DMS79 (cell line): Measurements from ENCODE around the gene NDUFA5.
"Not testable (repeated sequence)": the region's sequence is repeated elsewhere in the genome, so short reads cannot be mapped to it uniquely, and the experiment has no call there.

Experiments
- DNase-seq: peaks from one replicate; lab custom pipeline; 2025; lab: John Stamatoyannopoulos, UW

Gene NDUFA5

DNA sequence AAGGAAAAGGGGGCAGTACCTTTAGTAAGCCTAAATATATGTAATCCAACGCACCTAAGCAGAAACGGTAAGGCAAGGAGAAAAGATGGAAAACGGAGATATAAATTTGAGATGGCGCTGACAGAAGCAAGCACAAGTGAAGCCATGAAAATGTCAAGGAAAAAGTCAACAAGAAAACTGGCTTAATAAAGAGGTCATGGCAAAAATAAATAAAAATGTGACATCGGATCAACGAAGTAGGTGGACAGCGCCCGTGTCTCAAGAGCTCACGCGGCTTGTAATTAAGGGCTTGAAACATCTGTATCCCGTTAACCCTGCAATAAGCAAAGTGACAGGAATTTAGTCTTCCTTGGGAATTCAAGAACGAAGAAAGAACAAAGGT, 611 bp downstream of the NDUFA5 start:
- DNase-seq = peak; percentile 13

DNA sequence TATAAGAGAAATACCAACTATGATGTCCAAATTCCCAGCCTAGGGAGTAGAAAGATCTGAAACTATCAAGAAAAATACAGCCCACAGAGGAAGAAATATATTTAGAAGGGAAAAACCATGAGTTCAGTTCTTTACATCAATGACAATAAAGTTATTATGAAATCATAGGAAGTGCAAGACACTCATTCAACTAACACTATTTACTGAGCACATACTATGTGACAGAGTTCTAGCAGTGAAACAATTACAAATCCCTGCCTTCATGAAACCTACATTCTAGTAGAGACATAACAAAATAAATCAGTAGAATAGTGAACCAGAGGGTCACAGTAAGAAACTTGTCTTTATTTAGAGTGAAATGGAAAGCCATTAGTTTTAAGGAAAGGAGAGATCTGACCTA, 2.1 kb downstream of the NDUFA5 start:
- DNase-seq = no peak

DNA sequence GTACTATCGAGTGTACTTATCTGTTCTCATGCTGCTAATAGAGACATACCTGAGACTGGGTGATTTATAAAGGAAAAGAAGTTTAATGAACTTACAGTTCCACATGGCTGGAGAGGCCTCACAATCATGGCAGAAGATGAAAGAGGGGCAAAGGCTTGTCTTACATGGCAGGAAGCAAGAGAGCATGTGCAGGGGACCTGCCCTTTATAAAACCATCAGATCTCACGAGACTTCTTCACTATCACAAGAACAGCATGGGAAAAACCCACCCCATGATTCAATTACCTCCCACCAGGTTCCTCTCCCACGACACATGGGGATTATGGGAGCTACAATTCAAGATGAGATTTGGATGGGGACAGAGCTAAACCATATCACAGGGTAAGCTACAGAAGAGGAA, 4.5 kb downstream of the NDUFA5 start:
- DNase-seq = no peak

DNA sequence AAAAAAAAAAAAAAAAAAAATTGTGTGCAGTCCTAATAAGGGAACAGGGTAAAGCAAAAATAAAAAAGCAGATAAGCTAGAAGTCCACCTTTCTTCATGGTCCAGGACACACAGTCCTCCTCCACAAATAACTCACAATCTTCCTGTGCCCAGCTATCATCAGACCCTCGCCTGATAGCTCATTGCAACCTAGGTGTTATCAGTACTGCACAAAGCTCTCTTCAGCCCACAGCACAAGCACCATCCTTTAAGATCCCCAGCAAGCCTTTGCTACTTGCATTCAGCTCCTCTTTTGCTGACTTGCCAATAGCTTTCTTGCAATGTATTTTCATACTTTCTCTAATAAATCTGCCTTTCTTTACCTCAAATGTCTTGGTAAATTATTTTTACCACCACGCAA, 5.0 kb downstream of the NDUFA5 start:
- DNase-seq = no peak

DNA sequence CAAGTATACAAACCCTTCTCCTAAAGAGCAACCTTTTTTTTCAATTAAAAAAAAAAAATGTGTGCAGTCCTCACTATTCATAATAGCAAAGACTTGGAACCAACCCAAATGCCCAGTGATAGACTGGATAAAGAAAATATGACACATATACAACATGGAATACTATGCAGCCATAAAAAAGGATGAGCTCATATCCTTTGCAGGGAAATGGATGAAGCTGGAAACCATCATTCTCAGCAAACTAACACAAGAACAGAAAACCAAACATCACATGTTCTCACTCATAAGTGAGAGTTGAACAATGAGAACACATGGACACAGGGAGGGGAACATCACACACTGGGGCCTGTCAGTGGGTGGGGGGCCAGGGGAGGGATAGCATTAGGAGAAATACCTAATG, 5.5 kb downstream of the NDUFA5 start:
- not testable (repeated sequence) for DNase-seq

DNA sequence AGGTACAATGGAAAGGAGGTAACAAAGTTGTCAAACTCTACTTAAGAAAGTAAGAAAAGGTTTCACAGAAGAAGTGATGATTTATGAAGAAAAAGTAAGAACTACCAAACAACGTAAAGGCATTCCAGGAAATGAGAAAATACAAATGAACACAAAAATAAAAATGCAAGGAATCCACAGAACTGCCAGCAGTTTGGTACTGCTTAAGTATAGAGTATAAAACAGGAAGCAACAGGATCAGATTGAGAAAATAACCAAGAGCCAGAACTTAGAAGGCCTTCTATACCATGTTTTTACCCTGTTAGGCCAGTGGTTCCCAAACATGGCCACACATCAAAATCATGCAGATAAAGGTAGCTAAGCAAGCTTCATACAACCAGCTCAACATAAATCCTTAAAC, 9.2 kb downstream of the NDUFA5 start:
- DNase-seq = no peak

DNA sequence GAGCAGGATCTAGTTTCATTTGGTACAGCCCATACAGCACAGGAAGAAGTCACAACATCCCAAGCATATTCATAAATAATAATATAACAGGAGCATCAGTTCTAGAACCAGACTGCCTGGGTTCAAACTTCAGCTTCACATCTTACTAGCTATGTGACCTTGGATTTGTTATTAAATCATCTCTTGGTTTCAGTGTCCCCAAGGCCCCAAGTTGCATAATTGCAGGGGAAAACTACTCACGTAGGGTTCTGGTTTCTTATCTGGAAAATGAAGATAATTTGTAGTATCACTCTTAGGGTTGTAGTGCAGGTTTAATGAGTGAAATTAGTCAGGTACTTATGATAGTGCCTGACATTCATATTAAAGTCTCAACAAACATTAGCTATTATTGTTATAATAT, 17.7 kb downstream of the NDUFA5 start:
- no peak for DNase-seq

DNA sequence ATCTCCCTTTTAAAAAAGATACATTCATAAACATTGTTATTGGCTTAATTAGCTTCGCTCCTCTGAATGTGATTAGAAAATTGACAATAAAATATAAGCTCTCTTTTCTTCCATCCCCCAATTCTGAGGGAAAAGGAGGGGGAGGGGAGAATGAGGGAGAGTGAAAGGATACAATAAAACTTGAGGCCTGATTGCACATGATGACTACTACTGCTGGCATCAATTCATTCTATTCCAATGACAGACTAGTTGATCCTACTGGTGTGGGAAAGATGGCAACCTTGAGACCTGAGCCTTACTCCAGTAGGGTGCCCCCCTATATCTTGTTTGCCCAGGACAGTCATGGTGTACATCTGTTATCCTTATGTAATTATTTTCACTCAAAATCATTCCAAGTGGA, 18.7 kb downstream of the NDUFA5 start:
- DNase-seq = no peak

DNA sequence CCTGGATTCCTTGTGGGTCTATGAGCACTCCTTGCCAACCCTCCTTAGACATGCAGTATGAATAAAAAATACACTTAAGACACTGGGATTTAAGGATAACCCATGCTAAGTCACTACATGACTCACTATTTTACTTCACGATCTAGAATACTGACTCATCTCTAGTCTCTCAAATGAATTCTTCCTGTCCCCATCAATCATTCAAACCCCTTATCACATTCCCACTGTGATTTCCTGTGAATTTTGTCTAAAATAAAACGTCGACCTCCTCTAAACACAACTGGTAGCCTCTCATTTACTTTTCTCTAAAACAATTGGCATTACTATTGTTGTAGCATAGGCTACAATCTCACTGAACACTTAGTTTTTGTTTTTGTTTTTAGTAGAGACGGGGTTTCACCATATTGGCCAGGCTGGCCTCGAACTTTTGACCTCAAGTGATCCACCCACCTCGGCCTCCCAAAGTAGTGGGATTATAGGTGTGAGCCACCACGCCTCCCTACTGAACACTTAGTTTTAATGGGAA, 19.4 kb downstream of the NDUFA5 start:
- no peak for DNase-seq

DNA sequence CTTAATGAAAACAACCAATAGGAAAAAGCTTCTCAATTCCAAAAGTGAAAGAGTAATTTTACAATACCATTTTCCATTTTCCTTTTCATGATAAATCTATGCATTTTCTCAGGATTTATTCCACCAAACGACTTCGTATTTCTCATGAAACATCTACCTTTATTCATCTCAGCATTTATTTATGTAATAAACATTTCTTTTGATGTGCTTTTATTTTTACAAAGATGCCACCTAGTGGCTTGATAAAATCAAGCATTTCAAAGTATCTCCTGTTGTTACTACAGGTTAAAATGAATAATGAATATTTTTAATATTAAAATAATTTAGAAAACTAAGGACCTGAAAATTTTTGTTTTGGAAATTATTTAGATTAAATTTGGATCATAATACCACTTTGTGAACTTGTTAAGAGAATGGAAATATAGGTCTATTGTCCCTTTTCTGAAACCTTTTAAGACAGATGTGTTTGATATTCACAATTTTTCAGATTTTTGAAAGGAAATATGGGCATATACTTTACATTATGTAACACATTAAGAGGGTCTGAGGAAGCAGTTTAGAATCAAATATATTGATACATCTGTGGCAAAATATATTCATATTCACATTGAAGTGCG, 20.5 kb downstream of the NDUFA5 start:
- DNase-seq = peak; percentile 2

DNA sequence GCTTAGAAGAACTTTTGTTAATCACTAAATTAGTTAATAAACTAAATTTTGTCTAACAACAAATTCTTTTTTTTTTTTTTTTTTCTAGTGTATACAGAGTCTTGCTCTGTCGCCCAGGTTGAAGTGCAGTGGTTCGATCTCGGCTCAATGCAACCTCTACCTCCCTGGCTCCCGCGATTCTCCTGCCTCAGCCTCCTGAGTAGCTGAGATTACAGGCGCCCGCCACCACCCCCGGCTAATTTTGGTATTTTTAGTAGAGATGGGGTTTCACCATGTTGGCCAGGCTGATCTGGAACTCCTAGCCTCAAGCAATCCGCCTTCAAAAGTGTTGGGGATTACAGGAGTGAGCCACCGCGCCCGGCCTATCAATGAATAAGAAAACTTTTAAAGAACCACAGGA, 22.1 kb downstream of the NDUFA5 start:
- DNase-seq = no peak

DNA sequence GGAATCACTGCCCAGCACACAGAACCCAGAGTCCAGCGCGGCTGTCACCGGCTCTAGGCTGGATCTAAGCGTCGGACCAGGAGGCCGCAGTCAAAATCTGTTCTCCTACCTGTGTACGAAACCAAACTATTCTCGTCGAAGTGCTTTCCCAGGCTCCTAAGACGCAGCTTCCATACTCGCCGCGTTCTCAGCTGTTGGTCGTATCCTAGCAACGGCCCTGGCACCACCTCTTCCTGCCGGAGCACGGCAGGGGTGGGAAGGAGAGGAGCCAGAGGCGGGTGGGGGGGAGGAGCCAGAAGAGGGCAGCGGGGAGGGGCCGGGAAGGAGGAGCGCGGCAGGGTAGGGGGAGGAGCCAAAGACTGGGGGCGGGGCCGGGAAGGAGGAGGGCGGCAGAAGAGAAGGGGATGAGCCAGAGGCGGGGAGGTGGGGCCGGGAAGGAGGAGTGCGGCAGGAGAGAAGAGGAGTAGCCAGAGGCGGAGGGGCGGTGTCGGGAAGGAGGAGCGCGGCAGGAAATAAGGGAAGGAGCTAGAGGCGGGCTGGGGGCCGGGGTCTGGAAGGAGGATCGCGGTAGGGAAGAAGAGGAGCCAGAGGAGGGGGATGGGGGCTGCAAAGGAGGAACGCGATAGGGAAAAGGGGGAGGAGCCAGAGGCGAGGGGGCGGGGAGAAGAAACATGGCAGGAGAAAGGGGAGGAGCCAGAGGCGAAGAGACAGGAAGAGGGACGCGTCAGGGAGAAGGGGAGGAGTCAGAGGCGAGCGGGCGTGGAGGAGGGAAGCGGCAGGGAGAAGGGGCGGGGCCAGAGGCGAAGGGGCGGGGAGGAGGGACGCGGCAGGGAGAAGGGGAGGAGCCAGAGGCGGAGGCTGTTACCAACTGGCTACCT, 23.0 kb downstream of the NDUFA5 start, which contains the start of gene IQUB:
Gene IQUB (minus strand): TSS at position 213 of the 878 bp plus-strand sequence. CDS start 22,255 bp downstream, outside the sequence.
- peak; percentile 89 for DNase-seq

DNA sequence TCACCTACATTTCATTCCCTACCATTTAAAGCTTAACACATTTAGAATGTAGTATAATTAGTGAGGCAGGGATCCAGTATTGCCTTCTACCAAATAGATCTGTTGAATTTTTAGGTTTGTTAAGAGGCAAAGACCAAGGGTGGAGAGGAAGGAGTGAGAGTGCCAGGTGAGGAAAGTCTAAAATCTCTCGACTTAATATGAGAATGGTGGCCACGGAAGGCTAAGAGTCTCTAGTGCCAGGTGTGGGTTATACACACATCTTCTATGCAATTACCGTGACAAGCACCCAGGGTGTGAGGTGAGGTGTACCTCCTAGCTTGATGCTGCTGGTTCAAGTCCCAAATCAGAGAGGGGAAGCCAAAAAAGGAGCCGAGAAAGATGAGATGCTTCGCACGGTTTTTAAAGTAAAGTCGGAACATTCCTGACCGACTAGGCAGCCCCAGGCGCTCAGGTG, 23.7 kb downstream of the NDUFA5 start:
- no peak for DNase-seq

DNA sequence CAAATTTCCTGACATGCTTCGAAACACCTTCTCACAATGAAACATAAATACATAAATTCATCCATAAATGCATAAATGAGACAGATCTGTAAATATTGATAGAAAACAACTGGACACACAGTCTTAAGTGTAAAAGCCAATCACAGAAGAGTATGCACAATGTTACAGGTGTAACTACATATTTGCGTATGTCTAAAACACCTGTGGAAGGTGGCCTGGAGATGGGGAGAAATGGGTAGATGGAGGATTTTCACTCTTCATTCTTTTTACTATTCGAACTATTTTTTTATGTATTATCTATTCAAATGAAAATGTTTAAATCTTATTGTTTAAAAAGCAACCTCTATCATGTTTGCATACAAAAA, 24.1 kb downstream of the NDUFA5 start:
- DNase-seq = no peak

DNA sequence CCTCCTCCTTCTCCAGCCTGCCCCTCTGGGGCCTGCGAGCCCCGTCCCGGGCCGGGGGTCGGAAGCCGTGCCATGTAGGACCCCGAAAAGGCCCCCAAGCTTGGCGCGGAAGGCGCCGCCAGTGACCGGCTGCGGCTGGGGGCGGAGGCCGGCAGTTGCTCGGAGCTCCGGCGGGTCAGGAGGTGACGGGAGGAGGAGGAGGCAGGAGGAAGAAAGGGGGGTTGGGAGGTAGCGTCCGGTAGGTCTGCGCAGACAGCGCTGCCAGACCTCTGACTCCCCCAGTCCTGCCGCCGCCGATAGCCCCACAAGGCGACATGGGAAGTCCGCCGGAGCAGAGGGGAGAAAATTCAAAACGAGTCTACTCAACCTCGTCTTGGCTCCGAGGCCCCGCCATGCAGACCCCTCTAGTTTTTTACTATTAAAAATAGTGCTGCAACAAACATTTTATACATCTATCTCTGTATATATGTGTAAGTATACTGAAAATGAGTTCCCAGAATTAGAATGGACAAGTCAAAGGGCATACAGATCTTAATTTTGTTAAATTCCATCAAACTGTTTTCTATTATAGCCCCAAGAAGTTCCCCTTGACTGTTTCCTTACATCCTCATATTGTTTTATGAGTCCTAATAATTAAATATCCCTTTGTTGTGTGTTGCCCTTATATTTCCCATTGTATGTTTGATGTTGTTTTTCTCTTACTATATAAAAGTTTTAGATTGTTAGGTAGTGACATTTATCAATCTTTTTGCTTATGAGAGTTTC, 24.6 kb downstream of the NDUFA5 start:
- DNase-seq = not testable (repeated sequence)

DNA sequence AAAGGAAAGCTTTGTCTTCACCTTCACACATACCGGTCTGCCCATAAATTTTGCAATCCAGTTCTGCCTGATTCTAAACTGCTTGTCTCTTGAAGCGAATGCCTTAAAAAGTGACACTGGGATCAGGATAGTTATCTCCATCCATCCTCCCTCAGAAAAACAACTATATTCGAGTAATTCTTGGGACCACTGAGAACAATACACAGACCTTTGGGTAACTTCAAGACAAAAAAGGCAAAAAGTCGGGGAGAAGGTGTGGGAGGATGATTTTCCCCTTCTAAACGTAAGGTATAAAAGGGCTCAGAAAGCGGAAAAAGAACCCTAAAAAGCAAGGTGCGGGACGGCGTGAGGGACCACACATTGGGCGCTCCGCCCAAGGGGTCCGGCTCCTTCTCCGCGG, 25.3 kb downstream of the NDUFA5 start:
- not testable (repeated sequence) for DNase-seq

DNA sequence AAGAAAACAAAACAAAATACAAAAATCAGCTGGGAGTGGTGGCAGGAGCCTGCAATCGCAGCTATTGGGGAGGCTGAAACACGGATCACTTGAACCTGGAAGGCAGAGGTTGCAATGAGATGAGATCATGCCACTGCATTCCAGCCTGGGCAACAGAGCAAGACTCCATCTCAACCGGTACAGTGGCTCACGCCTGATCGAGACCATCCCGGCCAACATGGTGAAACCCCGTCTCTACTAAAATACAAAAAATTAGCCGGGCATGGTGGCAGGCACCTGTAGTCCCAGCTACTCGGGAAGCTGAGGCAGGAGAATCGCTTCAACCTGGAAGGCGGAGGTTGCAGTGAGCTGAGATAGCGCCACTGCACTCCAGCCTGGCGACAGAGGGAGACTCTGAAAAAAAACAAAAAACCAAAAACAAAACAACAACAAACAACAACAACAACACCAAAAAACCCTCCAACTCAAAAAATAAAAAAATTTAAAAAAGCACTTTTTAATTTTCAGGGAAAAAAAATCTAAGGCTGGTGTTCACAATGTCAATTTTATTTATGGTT, 27.5 kb downstream of the NDUFA5 start:
- not testable (repeated sequence) for DNase-seq

DNA sequence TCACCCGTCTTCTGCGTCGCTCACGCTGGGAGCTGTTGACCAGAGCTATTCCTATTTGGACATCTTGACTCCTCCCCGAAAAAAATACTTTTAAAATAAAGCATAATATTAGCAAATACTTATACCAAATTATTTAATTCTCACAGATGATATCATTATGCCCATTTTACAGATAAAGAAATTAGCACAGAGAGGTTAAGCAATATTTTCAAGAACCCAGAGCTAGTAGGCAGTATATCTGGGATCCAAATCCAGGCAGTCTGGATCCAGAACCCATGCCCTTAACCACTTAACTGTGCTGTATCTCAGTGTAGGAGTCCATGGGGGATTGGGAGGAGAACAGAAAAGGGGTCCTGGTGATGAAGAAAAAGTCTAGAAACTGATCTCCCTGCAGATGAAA, 29.4 kb downstream of the NDUFA5 start:
- DNase-seq = no peak

DNA sequence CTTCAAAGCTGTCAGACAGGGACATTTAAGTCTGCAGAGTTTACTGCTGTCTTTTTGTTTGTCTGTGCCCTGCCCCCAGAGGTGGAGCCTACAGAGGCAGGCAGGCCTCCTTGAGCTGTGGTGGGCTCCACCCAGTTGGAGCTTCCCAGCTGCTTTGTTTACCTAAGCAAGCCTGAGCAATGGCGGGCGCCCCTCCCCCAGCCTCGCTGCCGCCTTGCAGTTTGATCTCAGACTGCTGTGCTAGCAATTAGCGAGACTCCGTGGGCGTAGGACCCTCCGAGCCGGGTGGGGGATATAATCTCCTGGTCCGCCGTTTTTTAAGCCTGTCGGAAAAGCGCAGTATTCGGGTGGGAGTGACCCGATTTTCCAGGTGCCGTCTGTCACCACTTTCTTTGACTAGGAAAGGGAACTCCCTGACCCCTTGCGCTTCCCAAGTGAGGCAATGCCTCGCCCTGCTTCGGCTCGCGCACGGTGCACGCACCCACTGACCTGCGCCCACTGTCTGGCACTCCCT, 29.8 kb downstream of the NDUFA5 start:
- not testable (repeated sequence) for DNase-seq

DNA sequence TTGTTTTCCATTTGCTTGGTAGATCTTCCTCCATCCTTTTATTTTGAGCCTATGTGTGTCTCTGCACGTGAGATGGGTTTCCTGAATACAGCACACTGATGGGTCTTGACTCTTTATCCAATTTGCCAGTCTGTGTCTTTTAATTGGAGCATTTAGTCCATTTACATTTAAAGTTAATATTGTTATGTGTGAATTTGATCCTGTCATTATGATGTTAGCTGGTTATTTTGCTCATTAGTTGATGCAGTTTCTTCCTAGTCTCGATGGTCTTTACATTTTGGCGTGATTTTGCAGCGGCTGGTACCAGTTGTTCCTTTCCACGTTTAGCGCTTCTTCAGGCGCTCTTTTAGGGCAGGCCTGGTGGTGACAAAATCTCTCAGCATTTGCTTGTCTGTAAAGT, 31.1 kb downstream of the NDUFA5 start:
- DNase-seq = not testable (repeated sequence)

DNA sequence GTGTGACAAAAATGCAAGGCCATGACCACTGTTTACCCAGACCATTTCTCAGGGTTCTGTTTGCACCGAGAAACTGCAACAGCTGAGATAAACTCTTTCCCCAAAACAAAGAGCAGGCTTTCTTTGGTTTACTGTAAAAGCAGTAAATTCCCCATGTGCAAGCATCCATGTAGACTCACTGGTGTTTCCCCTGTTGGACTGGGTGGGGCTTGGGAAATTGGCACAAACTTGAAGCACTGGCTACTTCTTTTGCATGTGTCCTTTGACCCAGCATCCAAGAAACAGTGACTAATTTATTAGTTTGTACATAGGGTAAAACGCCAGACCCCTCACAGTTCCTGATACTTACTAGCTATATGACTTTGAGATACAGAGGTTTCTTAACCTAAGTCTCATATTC, 35.6 kb downstream of the NDUFA5 start:
- no peak for DNase-seq

DNA sequence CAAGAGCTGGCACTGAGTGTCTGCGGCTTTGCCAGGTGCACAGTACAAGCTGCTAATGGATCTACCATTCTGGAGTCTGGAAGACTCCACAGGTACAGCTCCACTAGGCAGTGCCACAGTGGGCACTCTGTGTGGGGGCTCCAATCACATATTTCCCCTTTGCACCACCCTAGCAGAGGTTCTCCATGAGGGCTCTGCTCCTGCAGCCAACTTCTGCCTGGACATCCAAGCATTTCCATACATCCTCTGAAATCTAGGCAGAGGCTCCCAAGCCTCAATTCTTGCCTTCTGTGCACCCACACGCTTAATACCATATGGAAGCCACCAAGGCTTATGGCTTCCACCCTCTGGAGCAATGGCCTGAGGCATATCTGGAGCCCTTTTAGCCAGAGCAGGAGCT, 52.4 kb downstream of the NDUFA5 start:
- no peak for DNase-seq
